Adipocyte (in vitro differentiated cells): Measurements from ENCODE around the gene SMLR1.

Experiments used
- DNase-seq: peaks from one replicate; pipeline ENCODE4 v3.0.0-alpha.2; 2015; ENCODE audit warnings: low read depth
- H3K27me3 ChIP-seq: replicated peaks from 2 replicates; pipeline ENCODE4 v1.7.0; 2013; ENCODE audit warnings: mild to moderate bottlenecking, low read length, moderate library complexity; ENCODE audit not compliant: control insufficient read depth, insufficient read depth
- H3K36me3 ChIP-seq: 2 replicates; pipeline ENCODE4 v1.7.0; 2013; ENCODE audit warnings: low read length, mild to moderate bottlenecking, moderate library complexity; ENCODE audit not compliant: control insufficient read depth, insufficient read depth, severe bottlenecking
- H3K4me1 ChIP-seq: 2 replicates; pipeline ENCODE4 v1.7.0; 2013; ENCODE audit warnings: mild to moderate bottlenecking, low read length, moderate library complexity; ENCODE audit not compliant: control insufficient read depth, insufficient read depth
- H3K4me3 ChIP-seq: 2 replicates; pipeline ENCODE4 v1.7.0; 2013; ENCODE audit warnings: mild to moderate bottlenecking, low read length, moderate library complexity
- H3K9ac ChIP-seq: 2 replicates; pipeline ENCODE4 v1.7.0; 2013; ENCODE audit warnings: mild to moderate bottlenecking, low read length, moderate library complexity
- H3K9me3 ChIP-seq: 2 replicates; pipeline ENCODE4 v1.7.0; 2013; ENCODE audit warnings: mild to moderate bottlenecking, low read length, moderate library complexity; ENCODE audit not compliant: control insufficient read depth

Gene SMLR1

GRCh38 chr6:130826442-130827246, 562 bp upstream of the SMLR1 start:
- Histone ChIP-seq H3K36me3 (no peaks in the 10 kb centered on the region), H3K9me3 (no peaks in the 10 kb centered on the region), H3K27me3 (no peaks in the 10 kb centered on the region), H3K9ac (no peak overlapping the region), H3K4me1 (no peaks in the 10 kb centered on the region), H3K4me3 (no peak overlapping the region)
- DNase-seq: no peak

GRCh38 chr6:130829333-130829910, 2.2 kb downstream of the SMLR1 start:
- no peak overlapping the region for H3K4me3 ChIP-seq
- no peak for DNase-seq
- H3K9ac ChIP-seq: no peak overlapping the region
- H3K4me1 ChIP-seq: no peaks in the 10 kb centered on the region
- H3K27me3 ChIP-seq: no peaks in the 10 kb centered on the region
- H3K9me3 ChIP-seq: no peaks in the 10 kb centered on the region
- H3K36me3 ChIP-seq: no peaks in the 10 kb centered on the region

- DNase-seq: no peak
Measured at GRCh38 chr6:130831607-130832006, 4.4 kb downstream of the SMLR1 start.

GRCh38 chr6:130833569-130833968, 6.4 kb downstream of the SMLR1 start:
- H3K27me3 ChIP-seq: no peaks in the 10 kb centered on the region
- H3K9me3 ChIP-seq: no peaks in the 10 kb centered on the region
- no peak for DNase-seq
- no peaks in the 10 kb centered on the region for H3K36me3 ChIP-seq
- H3K4me3 ChIP-seq: no peak overlapping the region
- H3K4me1 ChIP-seq: peaks cover 6% of the 10 kb centered on the region
- no peak overlapping the region for H3K9ac ChIP-seq

More at GRCh38 chr6:130831607-130832006, 4.4 kb downstream of the SMLR1 start:
- Histone ChIP-seq H3K36me3 (no peaks in the 10 kb centered on the region), H3K9ac (no peak overlapping the region), H3K4me1 (no peaks in the 10 kb centered on the region), H3K9me3 (no peaks in the 10 kb centered on the region), H3K4me3 (no peak overlapping the region), H3K27me3 (no peaks in the 10 kb centered on the region)

GRCh38 chr6:130834482-130835251, 7.5 kb downstream of the SMLR1 start:
- Histone ChIP-seq H3K36me3 (no peaks in the 10 kb centered on the region), H3K27me3 (no peaks in the 10 kb centered on the region)
- DNase-seq: no peak

GRCh38 chr6:130836055-130836640, 8.9 kb downstream of the SMLR1 start:
- H3K36me3 ChIP-seq: no peaks in the 10 kb centered on the region
- H3K9me3 ChIP-seq: no peaks in the 10 kb centered on the region
- H3K4me3 ChIP-seq: no peak overlapping the region
- H3K4me1 ChIP-seq: peaks cover 16% of the 10 kb centered on the region
- no peaks in the 10 kb centered on the region for H3K27me3 ChIP-seq
- peak; percentile 18 for DNase-seq
- H3K9ac ChIP-seq: no peak overlapping the region

More at GRCh38 chr6:130834482-130835251, 7.5 kb downstream of the SMLR1 start:
- peaks cover 16% of the 10 kb centered on the region for H3K4me1 ChIP-seq
- H3K4me3 ChIP-seq: no peak overlapping the region
- no peaks in the 10 kb centered on the region for H3K9me3 ChIP-seq
- no peak overlapping the region for H3K9ac ChIP-seq

- H3K9ac ChIP-seq: no peak overlapping the region
- no peak for DNase-seq
- H3K4me3 ChIP-seq: no peak overlapping the region
- peaks cover 16% of the 10 kb centered on the region for H3K4me1 ChIP-seq
- H3K36me3 ChIP-seq: no peaks in the 10 kb centered on the region
- H3K9me3 ChIP-seq: no peaks in the 10 kb centered on the region
- no peaks in the 10 kb centered on the region for H3K27me3 ChIP-seq
Measured at GRCh38 chr6:130837067-130837466, 9.9 kb downstream of the SMLR1 start.

GRCh38 chr6:130838250-130838860, 11.1 kb downstream of the SMLR1 start:
- no peak overlapping the region for H3K9ac ChIP-seq
- no peak for DNase-seq
- H3K4me1 ChIP-seq: peaks cover 16% of the 10 kb centered on the region
- H3K27me3 ChIP-seq: no peaks in the 10 kb centered on the region
- no peaks in the 10 kb centered on the region for H3K36me3 ChIP-seq
- no peaks in the 10 kb centered on the region for H3K9me3 ChIP-seq
- H3K4me3 ChIP-seq: no peak overlapping the region

GRCh38 chr6:130838951-130839350, 11.7 kb downstream of the SMLR1 start:
- H3K9ac ChIP-seq: no peak overlapping the region
- no peaks in the 10 kb centered on the region for H3K36me3 ChIP-seq
- DNase-seq: no peak
- H3K4me3 ChIP-seq: no peak overlapping the region
- no peaks in the 10 kb centered on the region for H3K9me3 ChIP-seq
- no peaks in the 10 kb centered on the region for H3K27me3 ChIP-seq
- peaks cover 16% of the 10 kb centered on the region for H3K4me1 ChIP-seq

GRCh38 chr6:130839379-130839778, 12.2 kb downstream of the SMLR1 start:
- no peaks in the 10 kb centered on the region for H3K9me3 ChIP-seq
- H3K9ac ChIP-seq: no peak overlapping the region
- H3K4me3 ChIP-seq: no peak overlapping the region
- H3K36me3 ChIP-seq: no peaks in the 10 kb centered on the region
- peaks cover 16% of the 10 kb centered on the region for H3K4me1 ChIP-seq
- no peak for DNase-seq
- H3K27me3 ChIP-seq: no peaks in the 10 kb centered on the region

- no peak for DNase-seq
- Histone ChIP-seq H3K27me3 (no peaks in the 10 kb centered on the region), H3K9me3 (no peaks in the 10 kb centered on the region), H3K36me3 (no peaks in the 10 kb centered on the region), H3K4me3 (no peak overlapping the region), H3K4me1 (peaks cover 16% of the 10 kb centered on the region), H3K9ac (no peak overlapping the region)
Measured at GRCh38 chr6:130840050-130840449, 12.8 kb downstream of the SMLR1 start.
